IMR-90 (cell line): ENCODE results near the gene GRID1. TPM values are rescaled to one million over a fixed set of nuclear protein-coding genes. Genes with fewer than 3 reads are reported as not detected.

Experiments
- ATAC-seq: fragments of 200-7000 bp; cut with Tn5 transposase; 2 replicates; pipeline ENCODE4 v1.9.1; 2020; ENCODE audit warnings: low read depth, mild to moderate bottlenecking, moderate library complexity
- BruUV-seq: library from RNA; stranded (reverse); fragments of 400-500 nt; replicated peaks from 2 replicates; lab custom pipeline; 2021; lab: Mats Ljungman, UMichigan
- CTCF ChIA-PET: fragments of 300-600 bp; formaldehyde crosslinking; extraction: SDS; loops from one replicate; lab custom pipeline; 2021; ENCODE audit warnings: antibody characterized with exemption; lab: Yijun Ruan, JAX
- POLR2A ChIA-PET: fragments of 300-600 bp; sonication (Branson Sonifier 250); formaldehyde crosslinking; loops from one replicate; lab custom pipeline; 2022; ENCODE audit warnings: antibody characterized with exemption; ENCODE audit not compliant: unreplicated experiment; lab: Charles Lee
- DNase-seq: peaks from one replicate; pipeline ENCODE4 v3.0.0; 2013
- H2AFZ ChIP-seq: replicated peaks from 2 replicates; pipeline ENCODE3; 2013; ENCODE audit warnings: low read length, mild to moderate bottlenecking; ENCODE audit not compliant: poor library complexity
- H2AK5ac ChIP-seq: 2 replicates; pipeline ENCODE4 v1.6.1; 2013; ENCODE audit warnings: low read depth, low read length, inconsistent platforms
- H2AK9ac ChIP-seq: replicated peaks from 2 replicates; pipeline ENCODE3; 2013; ENCODE audit warnings: mild to moderate bottlenecking, low read depth, low read length, moderate library complexity; ENCODE audit not compliant: poor library complexity
- H2BK120ac ChIP-seq: 2 replicates; pipeline ENCODE4 v1.6.1; 2013; ENCODE audit warnings: low read depth, low read length, inconsistent platforms
- H2BK15ac ChIP-seq: 3 replicates; pipeline ENCODE4 v1.6.1; 2013; ENCODE audit warnings: low read depth, low read length, inconsistent platforms
- H2BK20ac ChIP-seq: 2 replicates; pipeline ENCODE4 v1.6.1; 2013; ENCODE audit warnings: low read depth, mild to moderate bottlenecking, inconsistent platforms, low read length, moderate library complexity
- H2BK5ac ChIP-seq: 2 replicates; pipeline ENCODE4 v1.6.1; 2013; ENCODE audit warnings: mild to moderate bottlenecking, low read depth, low read length, inconsistent platforms; ENCODE audit not compliant: poor library complexity, severe bottlenecking
- H3K14ac ChIP-seq: replicated peaks from 2 replicates; pipeline ENCODE4 v1.6.1; 2013; ENCODE audit warnings: low read depth, low read length, inconsistent platforms
- H3K18ac ChIP-seq: 2 replicates; pipeline ENCODE4 v1.6.1; 2013; ENCODE audit warnings: low read depth, low read length, control low read depth
- H3K23ac ChIP-seq: 2 replicates; pipeline ENCODE4 v1.6.1; 2013; ENCODE audit warnings: low read depth, low read length, inconsistent platforms
- H3K27ac ChIP-seq: 2 replicates; pipeline ENCODE4 v1.5.1; 2013; ENCODE audit warnings: mild to moderate bottlenecking, control low read depth, low read length; ENCODE audit not compliant: insufficient read depth
- H3K27me3 ChIP-seq: 2 replicates; pipeline ENCODE4 v1.6.1; 2013; ENCODE audit warnings: low read length; ENCODE audit not compliant: control insufficient read depth, insufficient read depth
- H3K36me3 ChIP-seq: 2 replicates; pipeline ENCODE4 v1.6.1; 2013; ENCODE audit warnings: low read length, mixed read lengths; ENCODE audit not compliant: control insufficient read depth, insufficient read depth
- H3K4ac ChIP-seq: 2 replicates; pipeline ENCODE4 v1.6.1; 2013; ENCODE audit warnings: low read depth, low read length, inconsistent platforms
- H3K4me1 ChIP-seq: 2 replicates; pipeline ENCODE4 v1.6.1; 2013; ENCODE audit warnings: low read length, mixed read lengths; ENCODE audit not compliant: control insufficient read depth, insufficient read depth
- H3K4me2 ChIP-seq: 2 replicates; pipeline ENCODE4 v1.6.1; 2013; ENCODE audit warnings: low read depth, mild to moderate bottlenecking, control low read depth, low read length, moderate library complexity
- H3K4me3 ChIP-seq: 2 replicates; pipeline ENCODE4 v1.5.1; 2013; ENCODE audit warnings: low read depth, mild to moderate bottlenecking, control low read depth, low read length, moderate library complexity; ENCODE audit not compliant: insufficient read depth
- H3K56ac ChIP-seq: 2 replicates; pipeline ENCODE4 v1.6.1; 2013; ENCODE audit warnings: low read length, inconsistent platforms; ENCODE audit not compliant: insufficient read depth; ENCODE audit errors: extremely low read depth
- H3K79me1 ChIP-seq, 2 experiments: 2 replicates each; pipeline ENCODE4 v1.6.1; 2013; ENCODE audit warnings: low read length in 2 of 2, inconsistent platforms in 1 of 2, low read depth in 1 of 2
- H3K9ac ChIP-seq: 2 replicates; pipeline ENCODE4 v1.6.1; 2013; ENCODE audit warnings: low read depth, low read length, control low read depth
- H3K9me1 ChIP-seq: 2 replicates; pipeline ENCODE4 v1.6.1; 2013; ENCODE audit warnings: low read length, inconsistent platforms; ENCODE audit not compliant: insufficient read depth
- H3K9me3 ChIP-seq: 2 replicates; pipeline ENCODE4 v1.6.1; 2013; ENCODE audit warnings: low read length; ENCODE audit not compliant: control insufficient read depth, insufficient read depth
- H4K20me1 ChIP-seq: 2 replicates; pipeline ENCODE4 v1.6.1; 2013; ENCODE audit warnings: low read length, inconsistent platforms; ENCODE audit not compliant: insufficient read depth
- H4K5ac ChIP-seq: 2 replicates; pipeline ENCODE4 v1.6.1; 2013; ENCODE audit warnings: mild to moderate bottlenecking, low read depth, low read length, control low read depth
- H4K8ac ChIP-seq, 2 experiments: 2 replicates each; pipeline ENCODE4 v1.6.1; 2013; ENCODE audit warnings: low read depth in 2 of 2, low read length in 2 of 2, control low read depth in 1 of 2, inconsistent platforms in 1 of 2
- H4K91ac ChIP-seq: 2 replicates; pipeline ENCODE4 v1.6.1; 2013; ENCODE audit warnings: low read depth, low read length, inconsistent platforms; ENCODE audit not compliant: insufficient read depth
- BHLHE40 ChIP-seq: fragments of 150-350 bp; IDR thresholded peaks from 2 replicates; pipeline ENCODE4 v1.6.1; 2016; ENCODE audit warnings: mild to moderate bottlenecking, low read depth, low read length
- CEBPB ChIP-seq: IDR thresholded peaks from 2 replicates; pipeline ENCODE4 v1.6.1; 2012; ENCODE audit warnings: low read depth, low read length, improper control_type of control experiment
- CHD1 ChIP-seq: IDR thresholded peaks from 2 replicates; pipeline ENCODE4 v1.6.1; 2012; ENCODE audit warnings: low read depth, low read length, improper control_type of control experiment
- NFE2L2 ChIP-seq: fragments of 150-350 bp; IDR thresholded peaks from 2 replicates; pipeline ENCODE4 v1.6.1; 2016; ENCODE audit warnings: low read depth, mild to moderate bottlenecking, low read length
- POLR2A ChIP-seq: IDR thresholded peaks from 2 replicates; pipeline ENCODE4 v1.6.1; 2012; ENCODE audit warnings: mild to moderate bottlenecking, low read depth, low read length
- SMC3 ChIP-seq: fragments of 150-350 bp; IDR thresholded peaks from 2 replicates; pipeline ENCODE4 v1.6.1; 2016; ENCODE audit warnings: low read depth, mild to moderate bottlenecking, antibody characterized with exemption, low read length, moderate library complexity
- USF2 ChIP-seq: fragments of 150-350 bp; IDR thresholded peaks from 2 replicates; pipeline ENCODE4 v1.6.1; 2017; ENCODE audit warnings: mild to moderate bottlenecking, antibody characterized with exemption, low read length, low read depth
- WGBS, 2 experiments: methylation state at CpG; one replicate each; pipeline versions ENCODE4 v1.1.5 to v1.1.7; 2013; ENCODE audit warnings: missing lambda C conversion rate in 2 of 2; ENCODE audit not compliant: insufficient read length in 1 of 2; ENCODE audit errors: extremely low coverage in 2 of 2; 5-methylcytosine and 5-hydroxymethylcytosine counted together
- dilution Hi-C: fragments of 300-500 bp; cut with HindIII; formaldehyde crosslinking; loops from one replicate; pipeline ENCODE4 v1.14.3; 2018; ENCODE audit warnings: low sequenced_read_pairs; ENCODE audit not compliant: unreplicated experiment
- in situ Hi-C: fragments of 300-500 bp; cut with MboI; formaldehyde crosslinking; loops from 3 replicates; pipeline ENCODE4 v1.14.3; 2019; ENCODE audit warnings: low sequenced_read_pairs, inconsistent platforms, mixed read lengths
- intact Hi-C: fragments of 100-400 bp; cut with micrococcal nuclease; formaldehyde crosslinking; loops from 2 replicates; pipeline ENCODE4 v1.10.0; 2022
- polyA plus RNA-seq, 3 experiments: library from polyadenylated mRNA; depleted of rRNA; stranded (reverse); fragments of >200 nt; gene quantifications; 2 replicates each; pipeline ENCODE4 v1.2.3, GENCODE V29; 2012; ENCODE audit warnings: low replicate concordance in 1 of 3
- total RNA-seq: library from RNA; depleted of rRNA; stranded (reverse); fragments of >200 nt; gene quantifications from 2 replicates; pipeline ENCODE4 v1.2.3, GENCODE V29; 2012

GRID1 gene
- total and polyA plus RNA-seq, 2 of the 4 experiments (the other 2 are of a cell fraction), result not detected

- Histone ChIP-seq H3K4ac (no peak overlapping the region), H4K20me1 (no peaks in the 10 kb centered on the region), H3K27ac (no peak overlapping the region), H3K4me1 (no peaks in the 10 kb centered on the region), H4K8ac (no peak overlapping the region), H3K27me3 (no peaks in the 10 kb centered on the region), H3K9me1 (no peaks in the 10 kb centered on the region), H3K23ac (no peak overlapping the region), H3K56ac (no peak overlapping the region), H3K9me3 (peaks cover 9% of the 10 kb centered on the region), H2AK9ac (no peak overlapping the region), H2BK5ac (no peak overlapping the region), H2BK15ac (no peak overlapping the region), H3K4me3 (no peak overlapping the region), H3K79me1 (no peaks in the 10 kb centered on the region), H4K91ac (no peak overlapping the region), H2BK120ac (no peak overlapping the region), H2AK5ac (no peak overlapping the region), H2AFZ (no peak overlapping the region), H3K36me3 (no peaks in the 10 kb centered on the region), H3K9ac (no peak overlapping the region), H3K4me2 (no peak overlapping the region), H4K5ac (no peak overlapping the region), H3K14ac (no peak overlapping the region), H2BK20ac (no peak overlapping the region), H3K18ac (no peak overlapping the region)
- no TSS peak for BruUV-seq
- in situ Hi-C loops (no loop called here), dilution Hi-C loops (no loop called here), intact Hi-C loops (no loop called here)
- ATAC-seq (no peak), DNase-seq (no peak)
- no peak for TF ChIP-seq NFE2L2
- no peak for TF ChIP-seq CEBPB
- TF ChIP-seq SMC3, result no peak
- no peak for TF ChIP-seq POLR2A
- no peak for TF ChIP-seq CHD1
- TF ChIP-seq BHLHE40, result no peak
- no peak for TF ChIP-seq USF2
- no CpG with 5 or more reads among the region's 5 CpGs for WGBS, 2 experiments
- ChIA-PET CTCF (no interaction called here), POLR2A (no interaction called here)
Observed at GRCh38 chr10:85720931-85721590, 645.5 kb downstream of the GRID1 start.
